Measurements from ENCODE around the gene RHO.

RHO gene

GRCh38 chr3:129564981-129565644 lies 36.7 kb downstream of the RHO start:
- Histone ChIP-seq H4K20me1 (ENCODE audit: insufficient read depth, low read length) (no peaks in the 10 kb centered on the region), H3K9ac (ENCODE audit: low read length) (no peak overlapping the region), H3K9me3 (ENCODE audit: insufficient read depth, low read length) (no peaks in the 10 kb centered on the region), H3K36me3 (replicated peaks; ENCODE audit: low read depth, low read length) (no peaks in the 10 kb centered on the region), H2AFZ (ENCODE audit: low read depth, low read length) (no peak overlapping the region), H3K79me2 (ENCODE audit: low read length) (no peaks in the 10 kb centered on the region), H3K27ac (ENCODE audit: low read length) (no peak overlapping the region), H3K4me1 (ENCODE audit: low read length) (no peaks in the 10 kb centered on the region), H3K4me2 (ENCODE audit: low read length) (no peak overlapping the region), H3K4me3 (ENCODE audit: low read length) (no peak overlapping the region), H3K27me3 (ENCODE audit: low read depth, low read length) (no peaks in the 10 kb centered on the region)
- no peak for TF ChIP-seq CTCF (IDR thresholded peaks at IDR 0.05; ENCODE audit: low read depth, low read length)

- H3K36me3 ChIP-seq (replicated peaks; ENCODE audit: low read depth, low read length): no peaks in the 10 kb centered on the region
- no peaks in the 10 kb centered on the region for H4K20me1 ChIP-seq (ENCODE audit: insufficient read depth, low read length)
Measured at GRCh38 chr3:129565902-129566301, 37.5 kb downstream of the RHO start.

GRCh38 chr3:129567176-129567705 lies 38.8 kb downstream of the RHO start:
- no peak overlapping the region for H2AFZ ChIP-seq (ENCODE audit: low read depth, low read length)
- no peak overlapping the region for H3K27ac ChIP-seq (ENCODE audit: low read length)

More at GRCh38 chr3:129565902-129566301, 37.5 kb downstream of the RHO start:
- no peak overlapping the region for H3K4me3 ChIP-seq (ENCODE audit: low read length)
- H3K9ac ChIP-seq (ENCODE audit: low read length): no peak overlapping the region
- H3K4me1 ChIP-seq (ENCODE audit: low read length): no peaks in the 10 kb centered on the region
- H2AFZ ChIP-seq (ENCODE audit: low read depth, low read length): no peak overlapping the region
- no peak overlapping the region for H3K27ac ChIP-seq (ENCODE audit: low read length)
- TF ChIP-seq CTCF (IDR thresholded peaks at IDR 0.05; ENCODE audit: low read depth, low read length): no peak
- H3K27me3 ChIP-seq (ENCODE audit: low read depth, low read length): no peaks in the 10 kb centered on the region
- H3K79me2 ChIP-seq (ENCODE audit: low read length): no peaks in the 10 kb centered on the region
- no peak overlapping the region for H3K4me2 ChIP-seq (ENCODE audit: low read length)
- H3K9me3 ChIP-seq (ENCODE audit: insufficient read depth, low read length): no peaks in the 10 kb centered on the region

GRCh38 chr3:129567939-129568338 lies 39.5 kb downstream of the RHO start:
- Histone ChIP-seq H4K20me1 (ENCODE audit: insufficient read depth, low read length) (no peaks in the 10 kb centered on the region), H3K27me3 (ENCODE audit: low read depth, low read length) (no peaks in the 10 kb centered on the region), H3K4me1 (ENCODE audit: low read length) (no peaks in the 10 kb centered on the region)

More at GRCh38 chr3:129567176-129567705, 38.8 kb downstream of the RHO start:
- H3K4me1 ChIP-seq (ENCODE audit: low read length): no peaks in the 10 kb centered on the region
- H3K4me3 ChIP-seq (ENCODE audit: low read length): no peak overlapping the region
- H3K27me3 ChIP-seq (ENCODE audit: low read depth, low read length): no peaks in the 10 kb centered on the region
- H3K9ac ChIP-seq (ENCODE audit: low read length): no peak overlapping the region
- H3K79me2 ChIP-seq (ENCODE audit: low read length): no peaks in the 10 kb centered on the region
- H3K36me3 ChIP-seq (replicated peaks; ENCODE audit: low read depth, low read length): no peaks in the 10 kb centered on the region
- H3K9me3 ChIP-seq (ENCODE audit: insufficient read depth, low read length): no peaks in the 10 kb centered on the region
- H4K20me1 ChIP-seq (ENCODE audit: insufficient read depth, low read length): no peaks in the 10 kb centered on the region
- no peak overlapping the region for H3K4me2 ChIP-seq (ENCODE audit: low read length)
- no peak for TF ChIP-seq CTCF (IDR thresholded peaks at IDR 0.05; ENCODE audit: low read depth, low read length)
- TF ChIP-seq EZH2phosphoT487 (IDR thresholded peaks at IDR 0.05; ENCODE audit: low read depth): no peak

More at GRCh38 chr3:129567939-129568338, 39.5 kb downstream of the RHO start:
- no peak for TF ChIP-seq CTCF (IDR thresholded peaks at IDR 0.05; ENCODE audit: low read depth, low read length)
- TF ChIP-seq EZH2phosphoT487 (IDR thresholded peaks at IDR 0.05; ENCODE audit: low read depth): no peak
- Histone ChIP-seq H3K9me3 (ENCODE audit: insufficient read depth, low read length) (no peaks in the 10 kb centered on the region), H3K79me2 (ENCODE audit: low read length) (no peaks in the 10 kb centered on the region), H3K27ac (ENCODE audit: low read length) (no peak overlapping the region), H3K9ac (ENCODE audit: low read length) (no peak overlapping the region), H3K36me3 (replicated peaks; ENCODE audit: low read depth, low read length) (no peaks in the 10 kb centered on the region), H3K4me3 (ENCODE audit: low read length) (no peak overlapping the region), H2AFZ (ENCODE audit: low read depth, low read length) (no peak overlapping the region), H3K4me2 (ENCODE audit: low read length) (no peak overlapping the region)

Measured in OCI-LY3 (cell line).